ENCODE measurements around the gene STEAP1.

The STEAP1 gene

DNA sequence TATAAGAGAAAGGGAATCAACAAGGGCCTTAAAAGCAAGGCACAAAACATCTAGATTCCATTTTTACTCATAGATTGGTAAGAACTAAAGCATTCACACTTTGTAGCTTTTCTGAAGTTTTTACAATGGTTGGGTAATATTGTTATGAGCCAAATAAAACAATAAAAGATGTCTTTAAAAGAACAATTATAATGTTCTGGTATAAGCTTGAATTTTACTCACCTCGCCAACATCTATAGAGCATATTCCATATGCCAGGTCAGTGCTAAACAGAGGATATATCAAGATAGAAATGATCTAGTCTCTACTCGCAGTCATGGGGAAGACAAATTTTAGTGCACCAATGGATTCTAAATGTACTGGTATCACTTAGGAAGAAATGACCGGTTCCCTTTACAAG, 11.9 kb downstream of the STEAP1 start:
- Histone ChIP-seq H3K4ac (ENCODE audit: low read length) (no peak overlapping the region), H4K8ac (ENCODE audit: low read depth, low read length) (no peak overlapping the region), H2BK5ac (ENCODE audit: low read length) (no peak overlapping the region), H3K9ac (ENCODE audit: low read depth, low read length, poor library complexity) (no peak overlapping the region), H3K14ac (ENCODE audit: low read length) (no peak overlapping the region), H3K9me3 (replicated peaks in 1 of 2; ENCODE audit: control insufficient read depth in 2 of 2, insufficient read depth in 1 of 2, low read depth in 1 of 2, low read length in 2 of 2) (peaks cover 0 to 3% of the 10 kb centered on the region in 2 donors), H2BK12ac (ENCODE audit: low read length) (no peak overlapping the region), H3K4me2 (ENCODE audit: insufficient read depth, low read length, poor library complexity, severe bottlenecking) (no peak overlapping the region), H4K91ac (ENCODE audit: low read depth, low read length, poor library complexity) (no peak overlapping the region), H2AFZ (ENCODE audit: low read length) (no peak overlapping the region), H2BK120ac (ENCODE audit: low read depth, low read length) (no peak overlapping the region), H3K4me3 (ENCODE audit: low read length in 2 of 2) (no peak overlapping the region), H3K23ac (ENCODE audit: low read depth, low read length, poor library complexity) (no peak overlapping the region), H3K27ac (replicated peaks; ENCODE audit: low read length) (no peak overlapping the region), H3K36me3 (replicated peaks in 1 of 2; ENCODE audit: control insufficient read depth in 2 of 2, insufficient read depth in 2 of 2, low read length in 2 of 2) (no peaks in the 10 kb centered on the region), H3K18ac (ENCODE audit: low read length) (no peak overlapping the region), H3K79me1 (ENCODE audit: low read depth, low read length) (no peaks in the 10 kb centered on the region), H3K4me1 (ENCODE audit: control insufficient read depth in 2 of 2, insufficient read depth in 1 of 2, low read depth in 1 of 2, low read length in 2 of 2) (no peaks in the 10 kb centered on the region), H2BK15ac (ENCODE audit: low read length) (no peak overlapping the region), H2AK5ac (ENCODE audit: low read depth, low read length) (no peak overlapping the region), H3K27me3 (ENCODE audit: control insufficient read depth in 3 of 3, insufficient read depth in 3 of 3, low read depth in 1 of 3, low read length in 3 of 3) (no peaks in the 10 kb centered on the region)
- no peak for DNase-seq (ENCODE audit: low spot score)
- WGBS, 2 donors (ENCODE audit: extremely low coverage in 2 of 2, insufficient read length in 2 of 2, insufficient replicate concordance in 1 of 2) = no CpG with 5 or more reads among the region's 3 CpGs

DNA sequence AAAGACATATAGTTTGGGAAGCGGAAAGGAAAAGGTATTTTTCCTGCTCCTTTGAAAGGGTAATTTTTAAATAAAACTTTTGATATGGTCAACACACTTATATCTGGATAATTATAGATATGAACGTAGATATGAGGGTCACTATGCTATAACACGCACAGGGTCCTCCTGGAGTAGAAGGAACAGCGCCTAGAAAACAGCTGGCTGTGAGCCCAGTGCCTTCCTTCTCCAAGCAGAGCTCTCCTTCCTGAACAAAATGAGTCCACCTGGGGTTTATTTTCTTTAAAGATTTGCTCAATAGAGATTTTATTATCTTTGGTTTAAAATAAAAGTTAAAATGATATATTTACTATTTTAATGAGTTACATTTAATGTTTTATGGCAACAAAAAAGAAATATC, 13.1 kb downstream of the STEAP1 start:
- Histone ChIP-seq H3K14ac (ENCODE audit: low read length) (no peak overlapping the region), H3K79me1 (ENCODE audit: low read depth, low read length) (no peaks in the 10 kb centered on the region), H3K4me2 (ENCODE audit: insufficient read depth, low read length, poor library complexity, severe bottlenecking) (no peak overlapping the region), H3K27ac (replicated peaks; ENCODE audit: low read length) (no peak overlapping the region), H3K18ac (ENCODE audit: low read length) (no peak overlapping the region), H2BK15ac (ENCODE audit: low read length) (no peak overlapping the region), H3K27me3 (ENCODE audit: control insufficient read depth in 3 of 3, insufficient read depth in 3 of 3, low read depth in 1 of 3, low read length in 3 of 3) (no peaks in the 10 kb centered on the region), H2AFZ (ENCODE audit: low read length) (no peak overlapping the region), H2BK5ac (ENCODE audit: low read length) (no peak overlapping the region), H3K23ac (ENCODE audit: low read depth, low read length, poor library complexity) (no peak overlapping the region), H4K91ac (ENCODE audit: low read depth, low read length, poor library complexity) (no peak overlapping the region), H3K4me1 (ENCODE audit: control insufficient read depth in 2 of 2, insufficient read depth in 1 of 2, low read depth in 1 of 2, low read length in 2 of 2) (no peaks in the 10 kb centered on the region), H2BK12ac (ENCODE audit: low read length) (no peak overlapping the region), H3K9ac (ENCODE audit: low read depth, low read length, poor library complexity) (no peak overlapping the region), H3K36me3 (replicated peaks in 1 of 2; ENCODE audit: control insufficient read depth in 2 of 2, insufficient read depth in 2 of 2, low read length in 2 of 2) (no peaks in the 10 kb centered on the region), H3K4ac (ENCODE audit: low read length) (no peak overlapping the region), H3K4me3 (ENCODE audit: low read length in 2 of 2) (no peak overlapping the region), H2BK120ac (ENCODE audit: low read depth, low read length) (no peak overlapping the region), H3K9me3 (replicated peaks in 1 of 2; ENCODE audit: control insufficient read depth in 2 of 2, insufficient read depth in 1 of 2, low read depth in 1 of 2, low read length in 2 of 2) (peaks cover 0 to 3% of the 10 kb centered on the region in 2 donors), H4K8ac (ENCODE audit: low read depth, low read length) (no peak overlapping the region), H2AK5ac (ENCODE audit: low read depth, low read length) (no peak overlapping the region)
- DNase-seq (ENCODE audit: low spot score) = no peak
- no CpG with 5 or more reads among the region's 4 CpGs for WGBS, 2 donors (ENCODE audit: extremely low coverage in 2 of 2, insufficient read length in 2 of 2, insufficient replicate concordance in 1 of 2)

- Histone ChIP-seq H3K36me3 (replicated peaks in 1 of 2; ENCODE audit: control insufficient read depth in 2 of 2, insufficient read depth in 2 of 2, low read length in 2 of 2) (no peaks in the 10 kb centered on the region), H3K4me1 (ENCODE audit: control insufficient read depth in 2 of 2, insufficient read depth in 1 of 2, low read depth in 1 of 2, low read length in 2 of 2) (no peaks in the 10 kb centered on the region), H2BK5ac (ENCODE audit: low read length) (no peak overlapping the region), H3K14ac (ENCODE audit: low read length) (no peak overlapping the region), H2AFZ (ENCODE audit: low read length) (no peak overlapping the region), H3K9me3 (replicated peaks in 1 of 2; ENCODE audit: control insufficient read depth in 2 of 2, insufficient read depth in 1 of 2, low read depth in 1 of 2, low read length in 2 of 2) (peaks cover 0 to 3% of the 10 kb centered on the region in 2 donors), H3K4me2 (ENCODE audit: insufficient read depth, low read length, poor library complexity, severe bottlenecking) (no peak overlapping the region), H3K27ac (replicated peaks; ENCODE audit: low read length) (no peak overlapping the region), H4K91ac (ENCODE audit: low read depth, low read length, poor library complexity) (no peak overlapping the region), H2BK15ac (ENCODE audit: low read length) (no peak overlapping the region), H3K4me3 (ENCODE audit: low read length in 2 of 2) (no peak overlapping the region), H3K27me3 (ENCODE audit: control insufficient read depth in 3 of 3, insufficient read depth in 3 of 3, low read depth in 1 of 3, low read length in 3 of 3) (no peaks in the 10 kb centered on the region), H2BK12ac (ENCODE audit: low read length) (no peak overlapping the region), H4K8ac (ENCODE audit: low read depth, low read length) (no peak overlapping the region), H2AK5ac (ENCODE audit: low read depth, low read length) (no peak overlapping the region), H3K18ac (ENCODE audit: low read length) (no peak overlapping the region), H2BK120ac (ENCODE audit: low read depth, low read length) (no peak overlapping the region), H3K79me1 (ENCODE audit: low read depth, low read length) (no peaks in the 10 kb centered on the region), H3K9ac (ENCODE audit: low read depth, low read length, poor library complexity) (no peak overlapping the region), H3K4ac (ENCODE audit: low read length) (no peak overlapping the region), H3K23ac (ENCODE audit: low read depth, low read length, poor library complexity) (no peak overlapping the region)
- no peak for DNase-seq (ENCODE audit: low spot score)
- no CpG with 5 or more reads among the region's 1 CpG for WGBS, 2 donors (ENCODE audit: extremely low coverage in 2 of 2, insufficient read length in 2 of 2, insufficient replicate concordance in 1 of 2)
Measured at GRCh38 chr7:90169891-90170290, 15.6 kb downstream of the STEAP1 start.

- WGBS, 2 donors (ENCODE audit: extremely low coverage in 2 of 2, insufficient read length in 2 of 2, insufficient replicate concordance in 1 of 2) = no CpG with 5 or more reads among the region's 2 CpGs
- no peak overlapping the region for H4K8ac ChIP-seq (ENCODE audit: low read depth, low read length)
- no peak overlapping the region for H3K23ac ChIP-seq (ENCODE audit: low read depth, low read length, poor library complexity)
- H2AK5ac ChIP-seq (ENCODE audit: low read depth, low read length) = no peak overlapping the region
- peaks cover 3 to 8% of the 10 kb centered on the region in 2 donors for H3K9me3 ChIP-seq (replicated peaks in 1 of 2; ENCODE audit: control insufficient read depth in 2 of 2, insufficient read depth in 1 of 2, low read depth in 1 of 2, low read length in 2 of 2)
- H3K27me3 ChIP-seq (ENCODE audit: control insufficient read depth in 3 of 3, insufficient read depth in 3 of 3, low read depth in 1 of 3, low read length in 3 of 3) = no peaks in the 10 kb centered on the region
- no peak overlapping the region for H3K27ac ChIP-seq (replicated peaks; ENCODE audit: low read length)
- no peaks in the 10 kb centered on the region for H3K79me1 ChIP-seq (ENCODE audit: low read depth, low read length)
- DNase-seq (ENCODE audit: low spot score) = no peak
- H2BK12ac ChIP-seq (ENCODE audit: low read length) = no peak overlapping the region
- H2BK15ac ChIP-seq (ENCODE audit: low read length) = no peak overlapping the region
- H2AFZ ChIP-seq (ENCODE audit: low read length) = no peak overlapping the region
- no peak overlapping the region for H4K91ac ChIP-seq (ENCODE audit: low read depth, low read length, poor library complexity)
- no peak overlapping the region for H2BK5ac ChIP-seq (ENCODE audit: low read length)
- H3K18ac ChIP-seq (ENCODE audit: low read length) = no peak overlapping the region
- no peak overlapping the region for H2BK120ac ChIP-seq (ENCODE audit: low read depth, low read length)
- H3K14ac ChIP-seq (ENCODE audit: low read length) = no peak overlapping the region
- no peak overlapping the region for H3K4me3 ChIP-seq (ENCODE audit: low read length in 2 of 2)
- H3K36me3 ChIP-seq (replicated peaks in 1 of 2; ENCODE audit: control insufficient read depth in 2 of 2, insufficient read depth in 2 of 2, low read length in 2 of 2) = no peaks in the 10 kb centered on the region
- H3K9ac ChIP-seq (ENCODE audit: low read depth, low read length, poor library complexity) = no peak overlapping the region
- no peaks in the 10 kb centered on the region for H3K4me1 ChIP-seq (ENCODE audit: control insufficient read depth in 2 of 2, insufficient read depth in 1 of 2, low read depth in 1 of 2, low read length in 2 of 2)
- no peak overlapping the region for H3K4me2 ChIP-seq (ENCODE audit: insufficient read depth, low read length, poor library complexity, severe bottlenecking)
- no peak overlapping the region for H3K4ac ChIP-seq (ENCODE audit: low read length)
Measured at GRCh38 chr7:90172121-90172520, 17.9 kb downstream of the STEAP1 start.
